Measurements from ENCODE around the gene NRARP. TPM values are rescaled to one million over a fixed set of nuclear protein-coding genes. Genes with fewer than 3 reads are reported as not detected.

The NRARP gene
- total RNA-seq, 1 experiment from 2014 or later: 23.8 TPM

GRCh38 chr9:137306066-137306849 is 4.2 kb upstream of the NRARP start:
- Histone ChIP-seq H3K27me3 (ENCODE audit: insufficient read depth, low read length) (no peaks in the 10 kb centered on the region; the same call in 1 of the 2 replicates), H3K23ac (ENCODE audit: insufficient read length, low read depth, low read length) (no peak overlapping the region), H4K5ac (ENCODE audit: insufficient read length, low read depth, low read length) (no peak overlapping the region), H3K27ac (ENCODE audit: insufficient read length, low read depth, low read length) (no peak overlapping the region), H3K14ac (ENCODE audit: insufficient read depth, low read length) (no peak overlapping the region), H2BK12ac (ENCODE audit: insufficient read length, low read depth, low read length) (no peak overlapping the region), H3T11ph (ENCODE audit: low read length) (no peak overlapping the region), H2BK5ac (ENCODE audit: insufficient read length, low read length) (no peak overlapping the region), H3K9ac (ENCODE audit: extremely low read depth, insufficient read length, low read length) (no peak overlapping the region), H2BK20ac (ENCODE audit: low read depth, low read length, poor library complexity, severe bottlenecking) (no peak overlapping the region), H3K79me1 (ENCODE audit: insufficient read depth, low read depth, low read length, poor library complexity, severe bottlenecking) (no peaks in the 10 kb centered on the region), H2BK15ac (ENCODE audit: low read depth, low read length) (no peak overlapping the region), H2AFZ (ENCODE audit: low read length) (no peak overlapping the region), H4K8ac (replicated peaks; ENCODE audit: insufficient read length, low read depth, low read length) (no peak overlapping the region), H3K9me3 (ENCODE audit: control insufficient read depth, low read depth, low read length) (no peaks in the 10 kb centered on the region), H3K18ac (ENCODE audit: insufficient read length, low read depth, low read length) (no peak overlapping the region), H3K4ac (ENCODE audit: low read depth, low read length) (no peak overlapping the region), H3K4me1 (ENCODE audit: insufficient read depth, low read length) (no peaks in the 10 kb centered on the region; the same call in 1 of the 2 replicates), H3K4me2 (ENCODE audit: insufficient read depth, insufficient read length, low read length) (no peak overlapping the region), H4K20me1 (ENCODE audit: control insufficient read depth, insufficient read depth, insufficient read length) (no peaks in the 10 kb centered on the region), H3K79me2 (ENCODE audit: insufficient read depth, low read length) (no peaks in the 10 kb centered on the region), H2AK5ac (ENCODE audit: insufficient read length, low read length) (no peak overlapping the region), H3K23me2 (ENCODE audit: insufficient read length, low read depth, low read length, poor library complexity, severe bottlenecking) (no peaks in the 10 kb centered on the region), H2BK120ac (ENCODE audit: low read depth, low read length, poor library complexity, severe bottlenecking) (no peak overlapping the region), H4K91ac (ENCODE audit: insufficient read length, low read depth, low read length) (no peak overlapping the region), H3K56ac (ENCODE audit: insufficient read length, low read depth, low read length) (no peak overlapping the region)
- no CpG with 5 or more reads among the region's 30 CpGs for WGBS (ENCODE audit: extremely low coverage, insufficient read length, low lambda C conversion rate)
- no peak overlapping the region for H3K4me3 Mint-ChIP-seq
- H3K27ac Mint-ChIP-seq: no peak overlapping the region; a peak in 1 of 7 replicates
- peaks cover 11% of the 10 kb centered on the region for H3K27me3 Mint-ChIP-seq (ENCODE audit: low read depth)
- peaks cover 9 to 37% of the 10 kb centered on the region in 2 experiments for H3K4me1 Mint-ChIP-seq
- H3K36me3 Mint-ChIP-seq (ENCODE audit: insufficient read depth in 1 of 3, low read depth in 3 of 3): no peaks in the 10 kb centered on the region
- peak; percentile 38 for DNase-seq
- TF ChIP-seq CTCF (conservative IDR thresholded peaks at IDR 0.05): no peak
- H3K9me3 Mint-ChIP-seq: no peaks in the 10 kb centered on the region; a peak in 1 of 5 replicates
